ENCODE measurements around the gene INO80D. TPM values are rescaled to one million over a fixed set of nuclear protein-coding genes. Genes with fewer than 3 reads are reported as not detected.
"Not testable (repeated sequence)": the region's sequence is repeated elsewhere in the genome, so short reads cannot be mapped to it uniquely, and the experiment has no call there.

Gene INO80D
- total and polyA plus RNA-seq, 2 of the 8 experiments (the other 6 are each of a cell fraction or from before 2014, with no cell fraction given) = 6.2 to 37.4 TPM

DNA sequence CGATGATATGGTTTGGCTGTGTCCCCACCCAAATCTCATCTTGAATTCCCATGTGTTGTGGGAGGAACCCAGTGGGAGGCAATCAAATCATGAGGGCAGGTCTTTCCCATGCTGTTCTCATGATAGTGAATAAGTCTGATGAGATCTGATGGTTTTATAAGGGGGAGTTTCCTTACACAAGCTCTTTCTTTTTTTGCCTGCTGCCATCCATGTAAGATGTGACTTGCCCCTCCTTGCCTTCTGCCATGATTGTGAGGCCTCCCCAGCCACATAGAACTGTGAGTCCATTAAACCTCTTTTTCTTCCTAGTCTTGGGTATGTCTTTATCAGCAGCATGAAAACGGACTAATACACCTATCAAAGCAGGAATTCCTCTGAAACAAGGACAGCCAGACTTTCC is 107.2 kb downstream of the INO80D start:
- H3K79me1 ChIP-seq (ENCODE audit: low read depth, low read length); H3K79me2 ChIP-seq (ENCODE audit: control insufficient read depth in 1 of 2, insufficient read depth in 2 of 2, low read length in 2 of 2); H3K9me3 ChIP-seq (ENCODE audit: insufficient read depth in 2 of 2, low read depth in 1 of 2, low read length in 1 of 2); H2AFZ ChIP-seq (ENCODE audit: low read length); H3K56ac ChIP-seq (replicated peaks; ENCODE audit: insufficient read length, low read depth, low read length); H4K5ac ChIP-seq (ENCODE audit: insufficient read length, low read depth, low read length); H3K36me3 ChIP-seq (ENCODE audit: control insufficient read depth in 2 of 4, insufficient read depth in 4 of 4, low read length in 3 of 4); H3K27ac ChIP-seq (ENCODE audit: low read depth, low read length); H2BK12ac ChIP-seq (ENCODE audit: low read depth, low read length); H3K23me2 ChIP-seq (ENCODE audit: low read depth, low read length); H4K91ac ChIP-seq (replicated peaks; ENCODE audit: insufficient read length, low read length); FAIRE-seq; H2BK20ac ChIP-seq (ENCODE audit: low read length); H3K4ac ChIP-seq (replicated peaks; ENCODE audit: insufficient read length, low read depth, low read length); H3K14ac ChIP-seq (ENCODE audit: insufficient read length); H4K8ac ChIP-seq (ENCODE audit: extremely low read depth, insufficient read depth, low read length); H3K4me3 ChIP-seq (ENCODE audit: extremely low read depth in 1 of 4, insufficient read depth in 2 of 4, low read depth in 3 of 4, low read length in 4 of 4); H3K4me1 ChIP-seq (replicated peaks in 1 of 4; ENCODE audit: control insufficient read depth in 3 of 4, insufficient read depth in 4 of 4, low read length in 3 of 4); H3K9ac ChIP-seq (replicated peaks in 1 of 4; ENCODE audit: extremely low read depth in 1 of 4, low read depth in 3 of 4, low read length in 3 of 4); H3K27me3 ChIP-seq (replicated peaks in 1 of 4; ENCODE audit: control insufficient read depth in 3 of 4, extremely low read depth in 1 of 4, insufficient read depth in 3 of 4, low read length in 3 of 4); H2BK15ac ChIP-seq (ENCODE audit: low read length); H2AK5ac ChIP-seq (ENCODE audit: low read depth, low read length); H3K4me2 ChIP-seq (ENCODE audit: insufficient read depth in 1 of 2, low read depth in 2 of 2, low read length in 2 of 2); H2BK120ac ChIP-seq (replicated peaks; ENCODE audit: low read depth, low read length); H3K18ac ChIP-seq (ENCODE audit: extremely low read depth, low read length); H4K20me1 ChIP-seq (replicated peaks in 1 of 2; ENCODE audit: control insufficient read depth in 1 of 2, insufficient read depth in 2 of 2, low read length in 2 of 2); POLR2A ChIA-PET (ENCODE audit: partially characterized antibody); H3K23ac ChIP-seq (ENCODE audit: insufficient read length); H2BK5ac ChIP-seq (ENCODE audit: low read depth, low read length): not testable (repeated sequence)
- CTCF ChIA-PET (ENCODE audit: partially characterized antibody) = interaction anchor here (0.9 kb wide), 1 partner anchor 22 kb away, joined by 3 read pairs; no protein-coding TSS in a partner anchor
- WGBS, 2 experiments (ENCODE audit: extremely low coverage in 1 of 2, insufficient coverage in 1 of 2, insufficient read length in 1 of 2, insufficient replicate concordance in 2 of 2, low coverage in 1 of 2, low lambda C conversion rate in 2 of 2, missing lambda C conversion rate in 1 of 2) = 91% methylated on average over 2 of the region's 2 CpGs; no CpG with 5 or more reads in 1 of the 2 experiments
- DNase-seq (ENCODE audit: low read depth in 1 of 2, low spot score in 2 of 2) = peak in 1 of 2 experiments; percentile 14

Data from H1 (cell line).